MCF 10A (cell line): Measurements from ENCODE around the gene PBRM1. TPM values are rescaled to one million over a fixed set of nuclear protein-coding genes. Genes with fewer than 3 reads are reported as not detected.

ENCODE experiments used
- BruUV-seq: library from RNA; stranded (reverse); fragments of 400-500 nt; replicated peaks from 2 replicates; lab custom pipeline; 2021; lab: Mats Ljungman, UMichigan
- CTCF ChIA-PET: fragments of 300-600 bp; sonication (Branson Sonifier 250); formaldehyde crosslinking; extraction: SDS; loops from one replicate; lab custom pipeline; 2021; ENCODE audit warnings: antibody characterized with exemption, inconsistent platforms; lab: Yijun Ruan, JAX
- POLR2A ChIA-PET: fragments of 300-600, 350-650 bp; sonication (Branson Sonifier 250); formaldehyde crosslinking; extraction: SDS; loops from one replicate; lab custom pipeline; 2020; ENCODE audit warnings: antibody characterized with exemption, inconsistent platforms; lab: Yijun Ruan, JAX
- DNase-seq: peaks from one replicate; pipeline ENCODE4 v3.0.0-alpha.2; 2018; ENCODE audit not compliant: unreplicated experiment
- H3K27ac Mint-ChIP-seq: one replicate; pipeline ENCODE4 v1.8.0; 2022; ENCODE audit warnings: mild to moderate bottlenecking, low read depth, mixed read lengths; ENCODE audit not compliant: unreplicated experiment
- H3K27me3 Mint-ChIP-seq: one replicate; pipeline ENCODE4 v1.8.0; 2022; ENCODE audit warnings: mixed read lengths; ENCODE audit not compliant: insufficient read depth, unreplicated experiment
- H3K36me3 Mint-ChIP-seq: one replicate; pipeline ENCODE4 v1.8.0; 2022; ENCODE audit warnings: mild to moderate bottlenecking, moderate library complexity, mixed read lengths; ENCODE audit not compliant: insufficient read depth, unreplicated experiment
- H3K4me1 Mint-ChIP-seq: one replicate; pipeline ENCODE4 v1.8.0; 2022; ENCODE audit warnings: mixed read lengths; ENCODE audit not compliant: insufficient read depth, unreplicated experiment
- H3K4me3 Mint-ChIP-seq: one replicate; pipeline ENCODE4 v1.8.0; 2022; ENCODE audit warnings: mild to moderate bottlenecking, moderate library complexity, mixed read lengths; ENCODE audit not compliant: unreplicated experiment
- H3K9me3 Mint-ChIP-seq: one replicate; pipeline ENCODE4 v1.8.0; 2022; ENCODE audit warnings: mixed read lengths; ENCODE audit not compliant: unreplicated experiment
- intact Hi-C: fragments of 100-400 bp; cut with micrococcal nuclease; formaldehyde crosslinking; loops from 2 replicates; pipeline ENCODE4 v1.14.1; 2022
- total RNA-seq: library from RNA; stranded (reverse); gene quantifications from 2 replicates; pipeline ENCODE4 v1.2.3, GENCODE V29; 2022
- TF ChIP-seq, protein P1 (sequence below): fragments of 200-600 bp; IDR thresholded peaks from one replicate; pipeline ENCODE4 v1.8.0; 2022; ENCODE audit warnings: antibody characterized with exemption, mild to moderate bottlenecking; ENCODE audit not compliant: unreplicated experiment

Gene PBRM1
- total RNA-seq, 1 experiment from 2014 or later: 56.9 TPM

DNA sequence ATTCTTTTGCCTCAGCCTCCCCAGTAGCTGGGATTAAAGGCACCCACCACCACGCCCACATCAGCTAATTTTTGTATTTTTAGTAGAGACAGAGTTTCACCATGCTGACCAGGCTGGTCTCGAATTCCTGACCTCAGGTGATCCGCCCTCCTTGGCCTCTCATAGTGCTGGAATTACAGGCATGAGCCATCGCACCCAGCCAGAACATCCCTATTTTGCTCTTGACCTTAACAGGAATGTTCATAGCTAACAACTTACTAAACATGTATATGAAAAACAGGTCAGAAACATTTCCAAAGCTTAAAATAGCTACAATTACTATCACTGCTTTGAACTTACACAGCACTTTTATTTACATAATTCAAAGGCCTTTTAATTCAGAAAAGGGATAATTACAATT, 115.6 kb downstream of the PBRM1 start:
- POLR2A ChIA-PET: interaction anchor here (0.7 to 0.9 kb wide), 2 partner anchors 34 to 110 kb away, joined by 3 read pairs; partner anchors contain the start of gene UQCC5
- H3K9me3 Mint-ChIP-seq: no peaks in the 10 kb centered on the region
- H3K4me3 Mint-ChIP-seq: no peak overlapping the region
- TF ChIP-seq, protein P1, sequence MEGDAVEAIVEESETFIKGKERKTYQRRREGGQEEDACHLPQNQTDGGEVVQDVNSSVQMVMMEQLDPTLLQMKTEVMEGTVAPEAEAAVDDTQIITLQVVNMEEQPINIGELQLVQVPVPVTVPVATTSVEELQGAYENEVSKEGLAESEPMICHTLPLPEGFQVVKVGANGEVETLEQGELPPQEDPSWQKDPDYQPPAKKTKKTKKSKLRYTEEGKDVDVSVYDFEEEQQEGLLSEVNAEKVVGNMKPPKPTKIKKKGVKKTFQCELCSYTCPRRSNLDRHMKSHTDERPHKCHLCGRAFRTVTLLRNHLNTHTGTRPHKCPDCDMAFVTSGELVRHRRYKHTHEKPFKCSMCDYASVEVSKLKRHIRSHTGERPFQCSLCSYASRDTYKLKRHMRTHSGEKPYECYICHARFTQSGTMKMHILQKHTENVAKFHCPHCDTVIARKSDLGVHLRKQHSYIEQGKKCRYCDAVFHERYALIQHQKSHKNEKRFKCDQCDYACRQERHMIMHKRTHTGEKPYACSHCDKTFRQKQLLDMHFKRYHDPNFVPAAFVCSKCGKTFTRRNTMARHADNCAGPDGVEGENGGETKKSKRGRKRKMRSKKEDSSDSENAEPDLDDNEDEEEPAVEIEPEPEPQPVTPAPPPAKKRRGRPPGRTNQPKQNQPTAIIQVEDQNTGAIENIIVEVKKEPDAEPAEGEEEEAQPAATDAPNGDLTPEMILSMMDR: no peak
- no peaks in the 10 kb centered on the region for H3K27me3 Mint-ChIP-seq
- no TSS peak for BruUV-seq
- no peak for DNase-seq
- H3K27ac Mint-ChIP-seq: peak overlapping the region; percentile 53
- peaks cover 6% of the 10 kb centered on the region for H3K4me1 Mint-ChIP-seq
- CTCF ChIA-PET: interaction anchor here (0.6 kb wide), 1 partner anchor 415 kb away, joined by 3 read pairs; no protein-coding TSS in a partner anchor
- H3K36me3 Mint-ChIP-seq: peaks cover 72% of the 10 kb centered on the region
- intact Hi-C loops: no loop called here

DNA sequence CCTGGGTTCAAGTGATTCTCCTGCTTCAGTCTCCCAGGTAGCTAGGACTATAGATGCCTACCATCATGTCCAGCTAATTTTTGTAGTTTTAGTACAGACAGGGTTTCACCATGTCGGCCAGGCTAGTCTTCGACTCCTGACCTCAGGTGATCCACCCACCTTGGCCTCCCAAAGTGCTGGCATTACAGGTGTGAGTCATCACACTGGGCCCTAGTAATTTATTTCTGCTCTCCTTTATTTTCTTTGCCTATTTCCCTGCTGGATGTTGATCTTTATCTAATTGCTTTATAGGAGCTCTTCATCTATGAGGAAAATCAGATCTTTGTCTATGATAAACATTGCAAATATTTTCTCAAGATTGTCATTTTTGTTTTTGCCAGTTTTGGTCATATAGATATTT, 117.6 kb downstream of the PBRM1 start:
- POLR2A ChIA-PET: interaction anchor here (0.6 to 1.4 kb wide), 2 partner anchors 31 to 36 kb away, joined by 3 to 5 read pairs; partner anchors contain the start of gene UQCC5
- peak; percentile 33 for DNase-seq

GRCh38 chr3:52563984-52564383, 121.7 kb downstream of the PBRM1 start:
- peaks cover 6% of the 10 kb centered on the region for H3K4me1 Mint-ChIP-seq
- intact Hi-C loops: loop anchor here (10.0 kb wide), 1 partner anchor 71 kb away; no protein-coding TSS in a partner anchor
- no peak for DNase-seq
- peaks cover 83% of the 10 kb centered on the region for H3K36me3 Mint-ChIP-seq
- TF ChIP-seq, protein P1: no peak
- no peaks in the 10 kb centered on the region for H3K27me3 Mint-ChIP-seq
- no peaks in the 10 kb centered on the region for H3K9me3 Mint-ChIP-seq
- ChIA-PET CTCF (no interaction called here), POLR2A (no interaction called here)
- no peak overlapping the region for H3K4me3 Mint-ChIP-seq
- no peak overlapping the region for H3K27ac Mint-ChIP-seq
- no TSS peak for BruUV-seq

More for the DNA sequence above, 117.6 kb downstream of the PBRM1 start:
- no TSS peak for BruUV-seq
- Mint-ChIP-seq H3K4me3 (no peak overlapping the region), H3K4me1 (peaks cover 6% of the 10 kb centered on the region), H3K27ac (no peak overlapping the region), H3K36me3 (peaks cover 70% of the 10 kb centered on the region), H3K9me3 (no peaks in the 10 kb centered on the region), H3K27me3 (no peaks in the 10 kb centered on the region)
- CTCF ChIA-PET: no interaction called here
- TF ChIP-seq, protein P1: no peak
- intact Hi-C loops: loop anchor here (10.0 kb wide), 1 partner anchor 67 kb away; no protein-coding TSS in a partner anchor

- ChIA-PET POLR2A (interaction anchor here (0.8 kb wide), 1 partner anchor 35 kb away, joined by 4 read pairs; no protein-coding TSS in a partner anchor), CTCF (no interaction called here)
- TF ChIP-seq, protein P1: no peak
- no TSS peak for BruUV-seq
- no peaks in the 10 kb centered on the region for H3K9me3 Mint-ChIP-seq
- no peaks in the 10 kb centered on the region for H3K27me3 Mint-ChIP-seq
- H3K4me3 Mint-ChIP-seq: no peak overlapping the region
- H3K4me1 Mint-ChIP-seq: no peaks in the 10 kb centered on the region
- no peak overlapping the region for H3K27ac Mint-ChIP-seq
- H3K36me3 Mint-ChIP-seq: peaks cover 77% of the 10 kb centered on the region
- intact Hi-C loops: loop anchor here (10.0 kb wide), 1 partner anchor 74 kb away; no protein-coding TSS in a partner anchor
- no peak for DNase-seq
Measured at GRCh38 chr3:52561028-52561747, 124.5 kb downstream of the PBRM1 start.
